HFFc6 (cell line): Measurements from ENCODE around the gene LMCD1. TPM values are rescaled to one million over a fixed set of nuclear protein-coding genes. Genes with fewer than 3 reads are reported as not detected.

Source experiments
- DNase-seq: peaks from one replicate; pipeline ENCODE4 v3.0.0-alpha.2; 2018
- H3K27ac Mint-ChIP-seq: 2 replicates; pipeline ENCODE4 v1.8.0; 2020; ENCODE audit warnings: mild to moderate bottlenecking, mixed read lengths
- H3K27me3 Mint-ChIP-seq: 2 replicates; pipeline ENCODE4 v1.8.0; 2021; ENCODE audit warnings: mild to moderate bottlenecking, moderate library complexity, mixed read lengths; ENCODE audit not compliant: insufficient read depth
- H3K36me3 Mint-ChIP-seq: 2 replicates; pipeline ENCODE4 v1.8.0; 2021; ENCODE audit warnings: low read depth, mixed read lengths
- H3K4me1 Mint-ChIP-seq: 2 replicates; pipeline ENCODE4 v1.8.0; 2020; ENCODE audit warnings: low read depth, mixed read lengths
- H3K4me3 Mint-ChIP-seq: 2 replicates; pipeline ENCODE4 v1.8.0; 2020; ENCODE audit warnings: mild to moderate bottlenecking, moderate library complexity, mixed read lengths
- H3K9me3 Mint-ChIP-seq: 2 replicates; pipeline ENCODE4 v1.8.0; 2020; ENCODE audit warnings: mild to moderate bottlenecking, mixed read lengths
- total RNA-seq, 6 experiments: library from RNA; stranded (reverse); fragmentation: NEBNext Ultra II Directional; extraction: Animal tissue kit (Norgen Biotek cat#: 25700); gene quantifications; 2 replicates in 1 of 6; 3 replicates in 5 of 6; pipeline ENCODE4 v1.2.3, GENCODE V29; 2021
- TF ChIP-seq, protein P1 (sequence below): fragments of 200-600 bp; sonication (generic); IDR thresholded peaks from 2 replicates; pipeline ENCODE4 v1.5.0; 2021; ENCODE audit warnings: antibody characterized with exemption, mild to moderate bottlenecking

The LMCD1 gene
- total RNA-seq, 6 experiments from 2014 or later: 20.1 to 50.6 (median 23.3) TPM

DNA sequence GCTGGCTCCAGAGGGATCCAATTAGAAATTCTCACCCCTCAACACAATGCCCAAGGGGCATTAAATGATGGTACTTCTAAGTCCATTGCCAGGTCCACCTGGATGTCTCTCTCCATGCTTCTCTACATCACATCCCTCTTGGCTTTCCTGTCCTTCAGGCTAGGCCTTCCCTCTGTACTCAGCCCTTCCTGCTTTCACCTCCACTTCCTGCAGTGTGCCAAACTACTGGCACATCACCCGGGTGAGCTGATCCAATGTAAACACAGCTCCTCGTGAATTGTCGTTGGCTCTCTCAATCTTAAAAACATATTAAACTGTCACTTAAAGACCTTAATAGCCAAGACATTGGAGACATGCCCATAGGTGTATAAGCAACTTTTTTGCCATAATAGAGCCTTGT lies 4.0 kb downstream of the LMCD1 start:
- TF ChIP-seq, protein P1, sequence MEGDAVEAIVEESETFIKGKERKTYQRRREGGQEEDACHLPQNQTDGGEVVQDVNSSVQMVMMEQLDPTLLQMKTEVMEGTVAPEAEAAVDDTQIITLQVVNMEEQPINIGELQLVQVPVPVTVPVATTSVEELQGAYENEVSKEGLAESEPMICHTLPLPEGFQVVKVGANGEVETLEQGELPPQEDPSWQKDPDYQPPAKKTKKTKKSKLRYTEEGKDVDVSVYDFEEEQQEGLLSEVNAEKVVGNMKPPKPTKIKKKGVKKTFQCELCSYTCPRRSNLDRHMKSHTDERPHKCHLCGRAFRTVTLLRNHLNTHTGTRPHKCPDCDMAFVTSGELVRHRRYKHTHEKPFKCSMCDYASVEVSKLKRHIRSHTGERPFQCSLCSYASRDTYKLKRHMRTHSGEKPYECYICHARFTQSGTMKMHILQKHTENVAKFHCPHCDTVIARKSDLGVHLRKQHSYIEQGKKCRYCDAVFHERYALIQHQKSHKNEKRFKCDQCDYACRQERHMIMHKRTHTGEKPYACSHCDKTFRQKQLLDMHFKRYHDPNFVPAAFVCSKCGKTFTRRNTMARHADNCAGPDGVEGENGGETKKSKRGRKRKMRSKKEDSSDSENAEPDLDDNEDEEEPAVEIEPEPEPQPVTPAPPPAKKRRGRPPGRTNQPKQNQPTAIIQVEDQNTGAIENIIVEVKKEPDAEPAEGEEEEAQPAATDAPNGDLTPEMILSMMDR: no peak
- H3K36me3 Mint-ChIP-seq: peaks cover 4% of the 10 kb centered on the region; the same call in 1 of the 2 replicates
- H3K4me1 Mint-ChIP-seq: peaks cover 94% of the 10 kb centered on the region
- no peak for DNase-seq
- H3K9me3 Mint-ChIP-seq: no peaks in the 10 kb centered on the region
- peak overlapping the region; percentile 54 for H3K4me3 Mint-ChIP-seq
- H3K27me3 Mint-ChIP-seq: peaks cover 1% of the 10 kb centered on the region; the same call in 1 of the 2 replicates
- H3K27ac Mint-ChIP-seq: peak overlapping the region; percentile 61; the same call in 1 of the 2 replicates

DNA sequence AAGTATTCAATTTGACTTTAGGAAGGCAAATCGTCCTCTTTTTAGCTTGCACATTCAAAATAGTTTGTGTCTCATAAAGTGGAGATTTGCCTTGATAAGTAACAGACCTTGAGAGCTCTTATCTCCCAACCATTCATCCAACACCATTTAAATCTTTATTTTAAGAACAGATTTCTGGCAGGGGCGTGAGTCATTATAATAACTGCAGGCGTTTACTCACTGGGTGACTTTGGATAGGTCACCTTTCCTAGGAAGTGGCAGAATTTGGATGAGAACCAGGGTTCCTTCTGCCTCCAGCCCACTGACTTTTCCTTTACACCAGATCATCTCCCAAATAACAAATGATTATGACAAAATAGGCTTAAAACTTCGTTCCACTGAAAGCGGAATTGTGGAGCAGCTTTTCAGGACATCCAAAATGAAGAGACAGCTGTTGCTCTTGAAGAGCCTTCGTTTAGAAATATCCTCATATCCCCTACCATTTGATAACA lies 5.0 kb downstream of the LMCD1 start:
- TF ChIP-seq, protein P1: no peak
- H3K36me3 Mint-ChIP-seq: peaks cover 4% of the 10 kb centered on the region; the same call in 1 of the 2 replicates

DNA sequence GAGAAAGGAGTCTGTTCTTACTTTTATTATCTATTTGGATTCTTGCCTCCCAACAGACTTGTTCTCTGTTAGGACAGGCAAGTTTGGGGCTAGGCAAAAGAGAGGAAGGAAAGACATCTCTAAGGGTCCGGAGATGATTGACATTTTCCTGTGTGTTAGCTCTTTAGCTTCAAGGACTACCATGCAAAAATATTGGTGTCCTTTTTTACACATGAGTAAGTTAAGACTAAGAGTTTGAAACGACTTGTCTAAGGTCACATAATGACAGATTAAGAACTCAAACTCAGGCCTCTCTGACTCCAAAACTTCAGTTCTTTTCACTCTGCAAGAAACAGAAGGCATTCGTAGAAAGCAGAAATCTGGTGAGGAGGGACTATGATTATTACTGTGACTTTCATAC lies 5.9 kb downstream of the LMCD1 start:
- Mint-ChIP-seq H3K9me3 (no peaks in the 10 kb centered on the region), H3K27me3 (0 out of 2 replicates have a peak, but pooled peaks cover 1% of the 10 kb centered on the region), H3K4me1 (peaks cover 87% of the 10 kb centered on the region), H3K36me3 (peaks cover 4% of the 10 kb centered on the region; the same call in 1 of the 2 replicates), H3K27ac (no peak overlapping the region), H3K4me3 (no peak overlapping the region)
- no peak for DNase-seq
- TF ChIP-seq, protein P1: no peak

More for the DNA sequence above, 5.0 kb downstream of the LMCD1 start:
- Mint-ChIP-seq H3K4me3 (peak overlapping the region; percentile 54; the same call in 1 of the 2 replicates), H3K27ac (peak overlapping the region; percentile 57), H3K9me3 (no peaks in the 10 kb centered on the region), H3K4me1 (peaks cover 92% of the 10 kb centered on the region), H3K27me3 (0 out of 2 replicates have a peak, but pooled peaks cover 1% of the 10 kb centered on the region)
- peak; percentile 78 for DNase-seq

DNA sequence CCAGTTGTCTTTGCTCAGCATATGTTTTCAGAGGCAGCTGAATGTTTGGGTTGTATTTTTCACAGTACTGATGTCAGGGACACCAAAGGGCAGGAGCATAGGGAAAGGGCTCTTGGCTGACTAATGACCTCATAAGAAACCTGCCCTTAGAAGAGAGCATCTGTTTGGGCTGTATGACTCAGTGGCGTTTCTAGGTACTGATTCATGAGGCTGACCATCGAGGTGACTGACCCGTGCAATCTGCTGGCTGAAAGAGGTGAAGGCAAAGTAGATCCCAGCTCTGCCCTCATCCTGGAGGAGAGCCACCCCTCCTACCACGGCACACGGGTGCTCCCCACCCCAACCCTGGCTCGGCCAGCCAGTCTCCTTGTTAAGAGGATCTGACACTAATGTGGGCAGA lies 8.3 kb downstream of the LMCD1 start:
- H3K27me3 Mint-ChIP-seq: 0 out of 2 replicates have a peak, but pooled peaks cover 1% of the 10 kb centered on the region
- H3K36me3 Mint-ChIP-seq: peaks cover 4% of the 10 kb centered on the region; the same call in 1 of the 2 replicates
- H3K4me1 Mint-ChIP-seq: peaks cover 64% of the 10 kb centered on the region
- no peaks in the 10 kb centered on the region for H3K9me3 Mint-ChIP-seq
- peak; percentile 92 for DNase-seq
- peak overlapping the region; percentile 60 for H3K27ac Mint-ChIP-seq
- TF ChIP-seq, protein P1: no peak
- peak overlapping the region; percentile 52 for H3K4me3 Mint-ChIP-seq

DNA sequence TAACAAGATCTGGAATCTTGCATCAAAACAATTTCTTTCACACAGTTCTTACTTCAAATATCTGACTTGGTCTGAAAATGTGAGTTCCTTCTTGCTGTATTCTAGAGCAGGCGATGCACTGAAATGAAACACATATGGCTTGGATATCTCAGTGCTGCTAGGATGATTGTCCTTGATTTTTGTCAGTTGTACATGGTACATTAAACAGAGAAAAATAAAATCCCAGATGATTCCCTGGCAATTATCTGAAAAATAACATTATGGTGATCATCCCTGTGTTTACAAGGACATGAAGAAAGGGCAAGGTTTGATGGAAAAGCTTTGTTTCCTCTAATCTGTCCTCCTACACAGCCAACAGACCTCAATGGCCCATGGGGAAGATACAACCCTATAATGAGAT lies 10.6 kb downstream of the LMCD1 start:
- H3K9me3 Mint-ChIP-seq: no peaks in the 10 kb centered on the region
- no peak for DNase-seq
- no peaks in the 10 kb centered on the region; the same call in 1 of the 2 replicates for H3K36me3 Mint-ChIP-seq
- TF ChIP-seq, protein P1: no peak
- peaks cover 58% of the 10 kb centered on the region for H3K4me1 Mint-ChIP-seq
- no peak overlapping the region for H3K27ac Mint-ChIP-seq
- peaks cover 1% of the 10 kb centered on the region; the same call in 1 of the 2 replicates for H3K27me3 Mint-ChIP-seq
- H3K4me3 Mint-ChIP-seq: no peak overlapping the region
